DMS153 (cell line): ENCODE measurements around the gene PLEKHA5.
"Not testable (repeated sequence)": the region's sequence is repeated elsewhere in the genome, so short reads cannot be mapped to it uniquely, and the experiment has no call there.

Experiments used
- DNase-seq: peaks from one replicate; lab custom pipeline; 2025; lab: John Stamatoyannopoulos, UW

PLEKHA5 gene

DNA sequence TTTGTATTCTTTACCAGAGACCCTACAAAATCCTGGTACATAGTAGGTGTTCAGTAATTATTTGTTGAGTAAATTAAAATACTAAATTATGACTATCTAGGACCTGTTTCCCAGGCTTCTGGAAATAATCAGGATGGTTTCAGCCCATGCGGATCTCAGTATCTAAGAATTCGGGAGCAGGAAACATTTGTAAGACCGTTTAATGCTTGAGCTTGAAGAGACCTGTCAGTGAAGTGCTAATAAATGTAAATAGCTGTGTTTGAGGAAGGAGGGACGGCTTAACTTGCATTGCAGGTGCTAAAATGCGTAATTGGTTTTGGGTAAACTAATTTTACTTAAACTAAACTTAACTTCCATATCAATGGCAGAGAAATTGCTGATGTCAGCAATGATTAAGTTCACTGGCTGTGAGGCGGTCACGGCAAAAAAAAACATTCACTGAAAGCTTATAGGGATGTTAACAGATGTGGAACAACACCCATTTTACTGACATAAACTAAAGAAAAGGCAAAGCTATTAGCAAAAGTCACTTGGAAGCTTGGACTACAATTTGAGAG is 281.2 kb downstream of the PLEKHA5 start:
- no peak for DNase-seq

DNA sequence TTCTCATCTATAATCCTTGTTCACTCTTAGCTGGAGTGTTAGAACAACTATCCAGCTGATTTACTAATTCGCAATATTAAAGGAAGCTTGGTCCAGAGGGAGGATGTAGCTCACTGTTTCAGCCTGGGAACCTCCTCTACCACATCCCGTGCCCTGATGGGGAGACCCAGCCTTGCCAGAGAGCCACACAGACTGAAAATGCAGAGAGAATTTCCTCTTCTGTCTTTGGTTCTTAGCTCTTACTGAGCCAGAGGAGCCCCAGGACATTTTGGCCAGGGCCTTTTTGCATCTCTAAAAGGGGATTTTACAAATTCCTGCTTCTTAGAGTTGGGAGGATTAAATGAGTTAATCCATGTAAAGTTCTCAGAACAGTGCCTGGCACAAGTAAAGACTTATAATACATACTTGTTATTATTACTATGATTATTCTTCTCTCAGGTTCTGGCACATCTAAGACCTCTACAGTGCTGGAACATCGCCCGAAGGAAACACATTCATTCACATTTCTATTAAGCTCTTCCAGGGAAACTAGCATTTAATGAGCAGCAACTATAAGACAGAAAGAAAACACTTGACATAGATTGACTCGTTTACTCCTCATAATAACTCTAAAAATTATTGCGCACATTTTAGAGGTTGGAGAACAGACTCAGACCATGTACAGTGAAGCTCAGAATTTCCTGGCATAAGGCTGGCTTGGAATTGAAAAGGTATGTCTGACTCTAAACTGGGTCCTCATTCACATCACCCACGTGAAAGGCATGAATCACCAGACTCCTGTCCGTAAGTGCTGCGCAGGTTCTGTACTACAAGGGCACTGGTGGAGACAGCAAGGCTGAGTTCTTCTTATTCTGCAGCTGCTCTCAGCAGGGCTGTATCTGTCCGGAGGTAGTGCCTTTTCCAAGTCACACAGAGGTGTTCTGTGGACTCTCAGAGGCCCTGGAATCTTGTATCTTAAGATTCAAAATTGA is 282.0 kb downstream of the PLEKHA5 start:
- no peak for DNase-seq

- DNase-seq = no peak
Observed at GRCh38 chr12:19412844-19413243, 283.3 kb downstream of the PLEKHA5 start.

GRCh38 chr12:19413582-19413981 is 284.0 kb downstream of the PLEKHA5 start:
- DNase-seq = not testable (repeated sequence)

GRCh38 chr12:19415563-19415962 is 286.0 kb downstream of the PLEKHA5 start:
- no peak for DNase-seq

GRCh38 chr12:19419086-19419485 is 289.6 kb downstream of the PLEKHA5 start:
- no peak for DNase-seq

GRCh38 chr12:19421503-19422282 is 292.2 kb downstream of the PLEKHA5 start:
- no peak for DNase-seq

GRCh38 chr12:19423166-19423930 is 293.8 kb downstream of the PLEKHA5 start:
- no peak for DNase-seq
